ENCODE data around the gene POFUT2.
"Not testable (repeated sequence)": the region's sequence is repeated elsewhere in the genome, so short reads cannot be mapped to it uniquely, and the experiment has no call there.

POFUT2 gene

DNA sequence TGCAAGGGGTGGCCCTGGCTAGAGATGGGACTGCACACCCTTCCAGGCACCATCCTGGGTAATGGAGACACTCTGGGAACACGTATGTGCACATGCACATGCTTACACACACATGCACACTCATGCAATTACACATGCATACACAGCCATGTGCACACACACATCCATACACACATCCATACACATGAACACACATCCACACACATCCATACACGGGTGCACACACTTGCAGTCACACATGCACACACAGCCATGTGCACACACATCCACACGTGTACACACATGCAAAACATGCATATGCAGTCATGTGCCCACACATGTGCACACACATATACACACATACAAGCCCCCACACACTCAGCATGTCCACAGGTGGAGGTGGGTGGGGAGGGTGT is 22.3 kb upstream of the POFUT2 start:
- Histone ChIP-seq H3K4me1 (ENCODE audit: control insufficient read depth, insufficient read depth, low read length, poor library complexity, severe bottlenecking) (no peaks in the 10 kb centered on the region), H3K36me3 (ENCODE audit: control insufficient read depth, insufficient read depth, low read length) (no peaks in the 10 kb centered on the region), H3K9me3 (ENCODE audit: control insufficient read depth, low read length) (no peaks in the 10 kb centered on the region), H3K4me3 (ENCODE audit: insufficient read depth, low read depth, low read length, poor library complexity, severe bottlenecking) (no peak overlapping the region), H3K27ac (ENCODE audit: insufficient read depth, low read length, poor library complexity, severe bottlenecking) (no peak overlapping the region), H3K27me3 (replicated peaks; ENCODE audit: control insufficient read depth, insufficient read depth, low read length, poor library complexity, severe bottlenecking) (no peaks in the 10 kb centered on the region)
- DNase-seq = no peak

DNA sequence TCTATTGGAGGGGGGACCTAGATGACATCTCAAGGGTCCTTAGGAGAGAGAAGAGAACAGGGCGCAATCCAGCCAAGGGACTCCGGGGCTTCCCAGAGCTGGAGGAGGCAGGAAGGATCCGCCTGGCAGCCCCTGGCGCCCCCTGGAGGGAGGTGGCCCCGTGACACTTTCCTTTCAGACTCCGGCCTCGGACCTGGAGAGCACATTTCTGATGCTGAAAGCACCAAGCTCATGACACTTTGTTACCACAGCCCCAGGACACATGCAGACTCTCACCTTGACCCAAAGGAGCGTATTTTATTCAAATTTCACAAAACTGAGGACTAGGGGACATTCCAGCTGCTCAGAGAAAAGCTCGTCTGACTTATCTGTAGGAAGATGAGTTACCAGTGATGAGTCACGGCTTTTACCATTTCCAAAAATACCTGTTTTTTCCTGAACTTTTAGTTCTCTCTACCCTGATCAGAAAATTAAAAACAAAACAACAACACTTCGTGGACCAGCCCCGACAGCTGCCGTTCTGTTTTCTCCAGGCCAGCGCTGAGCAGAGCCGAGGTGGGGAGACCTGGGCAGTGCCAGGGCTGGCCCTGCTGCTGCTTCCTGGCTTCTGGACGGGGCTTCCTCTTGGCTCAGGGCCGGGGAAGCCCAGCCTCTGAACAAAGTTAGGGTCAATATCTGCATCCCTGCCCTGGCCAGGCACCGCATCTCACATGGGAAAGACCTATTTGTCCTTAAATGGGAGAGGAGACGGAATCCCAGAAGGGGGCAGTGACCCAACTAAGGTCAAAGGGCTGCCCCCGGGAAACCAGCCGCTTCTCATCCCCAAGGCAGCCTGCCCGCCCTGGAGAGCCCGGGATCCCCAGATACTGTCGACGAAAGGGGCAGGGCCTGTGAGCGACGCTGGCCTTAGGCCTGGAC is 21.6 kb upstream of the POFUT2 start:
- no peaks in the 10 kb centered on the region for H3K9me3 ChIP-seq (ENCODE audit: control insufficient read depth, low read length)
- H3K36me3 ChIP-seq (ENCODE audit: control insufficient read depth, insufficient read depth, low read length) = no peaks in the 10 kb centered on the region
- no peaks in the 10 kb centered on the region for H3K4me1 ChIP-seq (ENCODE audit: control insufficient read depth, insufficient read depth, low read length, poor library complexity, severe bottlenecking)
- peak in 2 of 3 donors; percentile 14 to 24 for DNase-seq
- no peak overlapping the region for H3K27ac ChIP-seq (ENCODE audit: insufficient read depth, low read length, poor library complexity, severe bottlenecking)
- no peaks in the 10 kb centered on the region for H3K27me3 ChIP-seq (replicated peaks; ENCODE audit: control insufficient read depth, insufficient read depth, low read length, poor library complexity, severe bottlenecking)
- H3K4me3 ChIP-seq (ENCODE audit: insufficient read depth, low read depth, low read length, poor library complexity, severe bottlenecking) = no peak overlapping the region

DNA sequence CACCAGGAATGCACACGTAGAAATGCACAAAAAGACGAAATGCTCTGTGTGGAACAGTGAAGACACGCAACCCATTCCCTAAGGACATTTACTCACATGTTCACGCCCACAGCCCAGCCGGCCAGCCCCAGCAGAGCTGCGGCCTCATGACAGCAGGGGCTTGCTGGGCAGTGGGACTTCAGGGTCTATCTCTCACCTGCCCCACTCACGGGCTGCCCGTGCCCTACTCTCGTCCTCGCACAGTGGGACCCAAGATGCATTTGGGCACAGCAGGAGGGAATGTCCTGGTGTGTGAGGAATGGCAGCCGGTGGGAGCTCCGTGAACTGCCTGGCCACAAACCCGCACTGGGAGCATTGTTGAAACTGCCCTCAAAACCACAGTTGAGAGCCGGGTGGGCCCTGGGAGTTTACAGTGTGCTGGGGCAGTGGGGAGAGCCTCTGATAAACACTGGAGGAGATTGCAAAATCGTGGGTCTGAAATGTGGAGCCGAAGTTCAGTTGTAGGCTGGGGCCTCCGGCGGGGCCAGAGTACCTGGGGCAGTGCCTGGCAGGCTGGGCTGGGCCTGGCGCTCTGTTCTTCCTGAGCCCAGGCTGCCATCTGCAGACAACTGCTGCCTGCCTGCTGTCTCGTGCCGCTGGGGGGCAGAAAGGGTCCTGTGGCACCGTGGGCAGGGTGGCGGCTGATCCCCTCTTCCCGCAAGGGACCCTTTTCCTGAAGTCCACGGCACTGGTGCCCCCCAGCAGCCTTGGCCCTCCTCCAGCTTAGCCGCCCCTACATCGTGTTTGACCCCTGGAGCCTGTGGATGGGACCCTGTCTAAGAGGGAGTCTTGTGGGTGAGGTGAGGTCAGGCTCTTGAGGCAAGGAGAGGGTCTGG is 20.7 kb upstream of the POFUT2 start:
- Histone ChIP-seq H3K27ac (ENCODE audit: insufficient read depth, low read length, poor library complexity, severe bottlenecking) (no peak overlapping the region), H3K27me3 (replicated peaks; ENCODE audit: control insufficient read depth, insufficient read depth, low read length, poor library complexity, severe bottlenecking) (no peaks in the 10 kb centered on the region), H3K4me1 (ENCODE audit: control insufficient read depth, insufficient read depth, low read length, poor library complexity, severe bottlenecking) (no peaks in the 10 kb centered on the region), H3K4me3 (ENCODE audit: insufficient read depth, low read depth, low read length, poor library complexity, severe bottlenecking) (no peak overlapping the region), H3K9me3 (ENCODE audit: control insufficient read depth, low read length) (no peaks in the 10 kb centered on the region), H3K36me3 (ENCODE audit: control insufficient read depth, insufficient read depth, low read length) (no peaks in the 10 kb centered on the region)
- no peak for DNase-seq

DNA sequence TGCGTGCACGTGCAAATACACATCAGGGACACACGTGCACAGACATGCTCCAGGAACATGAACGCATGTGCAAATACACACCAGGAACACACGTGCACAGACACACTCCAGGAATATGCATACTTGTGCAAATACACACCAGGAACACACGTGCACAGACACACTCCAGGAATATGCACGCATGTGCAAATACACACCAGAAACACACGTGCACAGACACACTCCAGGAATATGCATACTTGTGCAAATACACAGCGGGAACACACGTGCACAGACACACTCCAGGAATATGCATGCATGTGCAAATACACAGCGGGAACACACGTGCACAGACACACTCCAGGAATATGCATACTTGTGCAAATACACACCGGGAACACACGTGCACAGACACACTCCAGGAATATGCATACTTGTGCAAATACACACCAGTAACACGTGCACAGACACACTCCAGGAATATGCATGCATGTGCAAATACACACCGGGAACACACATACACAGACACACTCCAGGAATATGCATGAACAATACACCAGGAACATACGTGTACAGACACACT is 20.0 kb upstream of the POFUT2 start:
- not testable (repeated sequence) for H3K9me3 ChIP-seq (ENCODE audit: control insufficient read depth, low read length); DNase-seq; H3K4me3 ChIP-seq (ENCODE audit: insufficient read depth, low read depth, low read length, poor library complexity, severe bottlenecking); H3K27ac ChIP-seq (ENCODE audit: insufficient read depth, low read length, poor library complexity, severe bottlenecking); H3K36me3 ChIP-seq (ENCODE audit: control insufficient read depth, insufficient read depth, low read length); H3K27me3 ChIP-seq (replicated peaks; ENCODE audit: control insufficient read depth, insufficient read depth, low read length, poor library complexity, severe bottlenecking); H3K4me1 ChIP-seq (ENCODE audit: control insufficient read depth, insufficient read depth, low read length, poor library complexity, severe bottlenecking)

DNA sequence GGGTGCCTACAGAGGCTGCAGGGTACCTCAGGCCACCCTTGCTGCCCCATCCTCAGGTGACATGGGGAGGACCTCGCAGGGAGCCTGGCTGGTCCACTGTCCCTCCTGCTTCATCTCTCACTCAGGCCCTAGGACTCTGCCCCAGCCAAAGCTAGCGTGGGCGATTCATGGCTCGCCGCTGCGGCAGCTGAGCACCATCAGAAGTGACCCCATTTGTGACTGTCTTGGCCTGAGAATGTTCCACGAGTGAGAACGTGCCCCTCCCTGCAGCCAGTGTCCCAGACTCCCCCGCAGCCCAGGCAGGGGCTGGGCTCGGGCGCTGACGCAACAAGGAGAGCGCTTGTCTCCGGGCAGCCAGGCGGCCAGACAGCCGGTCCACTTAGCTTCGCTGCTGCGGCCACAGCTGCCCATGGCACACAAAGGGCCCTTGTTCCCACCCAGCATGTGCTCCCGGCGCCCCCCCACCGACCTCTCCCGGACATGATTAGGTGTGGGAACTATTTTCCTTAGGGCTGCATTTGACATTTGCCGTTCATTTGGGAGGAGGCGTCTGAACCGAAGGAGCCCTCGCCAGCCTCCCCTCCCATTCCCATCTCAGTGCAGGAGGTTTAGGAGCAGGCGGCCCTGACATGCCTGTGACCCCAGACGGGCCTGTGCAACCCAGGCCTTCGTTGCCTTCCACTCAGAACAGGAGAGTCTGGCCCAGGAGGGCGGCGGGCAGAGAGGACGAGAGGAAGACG is 19.3 kb upstream of the POFUT2 start:
- no peaks in the 10 kb centered on the region for H3K36me3 ChIP-seq (ENCODE audit: control insufficient read depth, insufficient read depth, low read length)
- H3K9me3 ChIP-seq (ENCODE audit: control insufficient read depth, low read length) = no peaks in the 10 kb centered on the region
- no peak for DNase-seq
- no peak overlapping the region for H3K4me3 ChIP-seq (ENCODE audit: insufficient read depth, low read depth, low read length, poor library complexity, severe bottlenecking)
- no peak overlapping the region for H3K27ac ChIP-seq (ENCODE audit: insufficient read depth, low read length, poor library complexity, severe bottlenecking)
- no peaks in the 10 kb centered on the region for H3K27me3 ChIP-seq (replicated peaks; ENCODE audit: control insufficient read depth, insufficient read depth, low read length, poor library complexity, severe bottlenecking)
- peaks cover 6% of the 10 kb centered on the region for H3K4me1 ChIP-seq (ENCODE audit: control insufficient read depth, insufficient read depth, low read length, poor library complexity, severe bottlenecking)

DNA sequence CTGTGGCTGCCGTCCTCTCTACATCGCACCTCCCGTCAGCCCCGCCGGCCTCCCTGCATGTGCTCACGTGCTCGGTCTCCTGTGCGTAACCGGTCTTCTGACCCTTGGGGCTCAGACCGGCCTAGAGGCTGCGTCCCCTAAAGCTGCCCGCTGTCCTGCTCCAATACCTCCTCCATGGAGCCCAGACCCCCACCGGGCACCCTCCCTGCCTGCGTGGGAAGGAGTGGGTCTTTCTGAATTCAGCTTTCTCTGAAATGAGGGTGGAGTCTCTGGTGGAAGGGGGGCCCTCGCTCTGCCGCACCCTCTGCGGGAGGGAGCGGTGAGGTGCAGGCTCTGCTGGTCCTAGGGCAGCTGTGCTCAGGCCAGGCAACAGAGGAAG is 18.7 kb upstream of the POFUT2 start:
- Histone ChIP-seq H3K27me3 (replicated peaks; ENCODE audit: control insufficient read depth, insufficient read depth, low read length, poor library complexity, severe bottlenecking) (no peaks in the 10 kb centered on the region), H3K27ac (ENCODE audit: insufficient read depth, low read length, poor library complexity, severe bottlenecking) (no peak overlapping the region), H3K9me3 (ENCODE audit: control insufficient read depth, low read length) (no peaks in the 10 kb centered on the region), H3K36me3 (ENCODE audit: control insufficient read depth, insufficient read depth, low read length) (no peaks in the 10 kb centered on the region), H3K4me3 (ENCODE audit: insufficient read depth, low read depth, low read length, poor library complexity, severe bottlenecking) (no peak overlapping the region), H3K4me1 (ENCODE audit: control insufficient read depth, insufficient read depth, low read length, poor library complexity, severe bottlenecking) (peaks cover 11% of the 10 kb centered on the region)
- no peak for DNase-seq

DNA sequence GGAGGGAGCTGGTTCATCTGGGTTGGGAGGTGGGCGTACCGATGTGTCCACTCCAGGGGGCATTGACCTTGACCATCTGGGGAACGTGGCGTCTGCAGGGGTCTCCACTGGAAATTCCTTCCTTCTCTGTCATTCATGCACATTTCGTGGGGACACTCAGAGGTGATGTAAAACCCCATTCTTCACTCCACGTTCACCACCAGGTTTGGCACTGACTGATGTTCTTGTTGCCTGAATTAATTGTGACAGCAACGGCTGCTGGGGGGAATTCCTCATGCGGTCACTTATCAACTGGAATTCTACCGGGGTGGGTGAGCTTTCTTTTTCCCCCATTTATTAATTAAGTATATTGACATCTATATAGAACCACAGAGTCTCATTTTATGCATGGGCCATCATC is 18.1 kb upstream of the POFUT2 start:
- no peak overlapping the region for H3K27ac ChIP-seq (ENCODE audit: insufficient read depth, low read length, poor library complexity, severe bottlenecking)
- H3K4me1 ChIP-seq (ENCODE audit: control insufficient read depth, insufficient read depth, low read length, poor library complexity, severe bottlenecking) = peaks cover 14% of the 10 kb centered on the region

DNA sequence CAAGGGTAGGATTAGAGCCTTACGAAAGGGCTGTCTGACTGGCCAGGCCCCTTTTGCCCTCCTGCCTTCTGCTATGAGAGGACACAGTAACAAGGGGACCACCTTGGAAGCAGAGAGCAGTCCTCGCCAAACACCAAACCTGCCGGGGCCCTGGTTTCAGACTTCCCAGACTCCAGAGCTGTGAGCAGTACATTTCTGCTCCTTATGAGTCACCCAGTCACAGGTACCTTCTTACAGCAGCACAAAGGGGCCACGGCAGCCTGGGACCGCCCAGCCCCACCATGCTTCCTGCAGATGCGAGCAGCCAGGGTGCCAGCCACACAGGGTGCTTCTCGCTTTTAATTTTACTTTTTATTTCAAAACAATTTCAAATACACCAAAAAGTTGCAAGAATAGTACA is 17.2 kb upstream of the POFUT2 start:
- Histone ChIP-seq H3K9me3 (ENCODE audit: control insufficient read depth, low read length) (no peaks in the 10 kb centered on the region), H3K27ac (ENCODE audit: insufficient read depth, low read length, poor library complexity, severe bottlenecking) (no peak overlapping the region), H3K4me1 (ENCODE audit: control insufficient read depth, insufficient read depth, low read length, poor library complexity, severe bottlenecking) (peaks cover 14% of the 10 kb centered on the region)

More for the DNA sequence above, 18.1 kb upstream of the POFUT2 start:
- Histone ChIP-seq H3K36me3 (ENCODE audit: control insufficient read depth, insufficient read depth, low read length) (no peaks in the 10 kb centered on the region), H3K4me3 (ENCODE audit: insufficient read depth, low read depth, low read length, poor library complexity, severe bottlenecking) (no peak overlapping the region), H3K9me3 (ENCODE audit: control insufficient read depth, low read length) (no peaks in the 10 kb centered on the region), H3K27me3 (replicated peaks; ENCODE audit: control insufficient read depth, insufficient read depth, low read length, poor library complexity, severe bottlenecking) (no peaks in the 10 kb centered on the region)
- no peak for DNase-seq

DNA sequence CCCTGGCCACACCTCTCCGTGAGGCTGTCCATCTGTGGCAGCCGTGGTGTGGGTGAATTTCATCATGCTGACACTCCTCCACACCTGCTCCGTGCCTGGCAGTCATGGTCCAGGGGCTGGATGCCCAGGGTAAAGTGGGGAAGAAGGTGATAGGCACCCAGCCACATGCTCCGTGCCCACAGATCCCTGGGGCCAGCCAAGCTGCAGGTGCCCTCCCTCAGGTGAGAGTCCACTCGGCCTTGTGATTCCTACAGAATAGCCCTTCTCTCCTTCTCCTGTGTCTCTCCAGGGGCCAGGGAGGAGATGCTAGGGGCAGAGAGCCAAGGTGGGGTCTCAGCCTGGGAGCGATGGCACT is 16.8 kb upstream of the POFUT2 start:
- H3K27ac ChIP-seq (ENCODE audit: insufficient read depth, low read length, poor library complexity, severe bottlenecking) = no peak overlapping the region
- no peaks in the 10 kb centered on the region for H3K27me3 ChIP-seq (replicated peaks; ENCODE audit: control insufficient read depth, insufficient read depth, low read length, poor library complexity, severe bottlenecking)
- no peaks in the 10 kb centered on the region for H3K9me3 ChIP-seq (ENCODE audit: control insufficient read depth, low read length)
- peaks cover 14% of the 10 kb centered on the region for H3K4me1 ChIP-seq (ENCODE audit: control insufficient read depth, insufficient read depth, low read length, poor library complexity, severe bottlenecking)
- DNase-seq = no peak
- H3K4me3 ChIP-seq (ENCODE audit: insufficient read depth, low read depth, low read length, poor library complexity, severe bottlenecking) = no peak overlapping the region
- H3K36me3 ChIP-seq (ENCODE audit: control insufficient read depth, insufficient read depth, low read length) = no peaks in the 10 kb centered on the region

More for the DNA sequence above, 17.2 kb upstream of the POFUT2 start:
- H3K27me3 ChIP-seq (replicated peaks; ENCODE audit: control insufficient read depth, insufficient read depth, low read length, poor library complexity, severe bottlenecking) = no peaks in the 10 kb centered on the region
- H3K36me3 ChIP-seq (ENCODE audit: control insufficient read depth, insufficient read depth, low read length) = no peaks in the 10 kb centered on the region
- no peak overlapping the region for H3K4me3 ChIP-seq (ENCODE audit: insufficient read depth, low read depth, low read length, poor library complexity, severe bottlenecking)
- peak in 1 of 3 donors; percentile 41 for DNase-seq
